OCI-LY7 (cell line): ENCODE data around the gene TTC21A. TPM values are rescaled to one million over a fixed set of nuclear protein-coding genes. Genes with fewer than 3 reads are reported as not detected.

Experiments used
- BruUV-seq: library from RNA; stranded (reverse); fragments of 400-500 nt; replicated peaks from 2 replicates; lab custom pipeline; 2021; lab: Mats Ljungman, UMichigan
- CTCF ChIA-PET: fragments of 300-600 bp; sonication (Branson Sonifier 250); formaldehyde crosslinking; loops from one replicate; lab custom pipeline; 2022; ENCODE audit warnings: antibody characterized with exemption; ENCODE audit not compliant: unreplicated experiment; lab: Charles Lee
- POLR2A ChIA-PET: fragments of 300-600 bp; sonication (Branson Sonifier 250); formaldehyde crosslinking; loops from one replicate; lab custom pipeline; 2022; ENCODE audit warnings: antibody characterized with exemption; lab: Charles Lee
- DNase-seq: peaks from one replicate; pipeline ENCODE4 v3.0.0-alpha.2; 2015; ENCODE audit warnings: low spot score
- H2AFZ ChIP-seq: fragments of 200-600 bp; sonication (generic), shearing (Covaris generic); 2 replicates; pipeline ENCODE4 v1.6.1; 2014; ENCODE audit warnings: mild to moderate bottlenecking, antibody characterized with exemption, low read length, moderate library complexity
- H3K27ac ChIP-seq: fragments of 200-600 bp; sonication (generic); 2 replicates; pipeline ENCODE4 v1.5.1; 2014; ENCODE audit warnings: mixed run types, low read depth, mild to moderate bottlenecking, moderate library complexity, low read length, inconsistent platforms; ENCODE audit not compliant: poor library complexity, severe bottlenecking
- H3K36me3 ChIP-seq: fragments of 200-600 bp; sonication (generic); 2 replicates; pipeline ENCODE4 v1.6.1; 2014; ENCODE audit warnings: mild to moderate bottlenecking, antibody characterized with exemption, low read length, moderate library complexity, mixed read lengths; ENCODE audit not compliant: insufficient read depth
- H3K4me1 ChIP-seq: fragments of 200-600 bp; sonication (generic); 2 replicates; pipeline ENCODE4 v1.5.1; 2014; ENCODE audit warnings: mild to moderate bottlenecking, low read length; ENCODE audit not compliant: insufficient read depth, poor library complexity, severe bottlenecking
- H3K4me2 ChIP-seq: fragments of 200-600 bp; sonication (generic); 2 replicates; pipeline ENCODE4 v1.6.1; 2014; ENCODE audit warnings: mild to moderate bottlenecking, low read length
- H3K4me3 ChIP-seq: fragments of 200-600 bp; sonication (generic); 2 replicates; pipeline ENCODE4 v1.5.1; 2014; ENCODE audit warnings: mild to moderate bottlenecking, low read depth, low read length; ENCODE audit not compliant: poor library complexity, severe bottlenecking
- H3K79me2 ChIP-seq: fragments of 200-600 bp; sonication (generic); 2 replicates; pipeline ENCODE4 v1.6.1; 2016; ENCODE audit warnings: low read depth, mild to moderate bottlenecking, low read length, moderate library complexity, mixed read lengths; ENCODE audit not compliant: insufficient read depth
- H3K9me2 ChIP-seq: fragments of 200-600 bp; sonication (generic); 2 replicates; pipeline ENCODE4 v1.6.1; 2016; ENCODE audit warnings: mild to moderate bottlenecking, low read length, mixed read lengths; ENCODE audit not compliant: insufficient read depth
- H3K9me3 ChIP-seq: fragments of 200-600 bp; sonication (generic); 2 replicates; pipeline ENCODE4 v1.6.1; 2014; ENCODE audit warnings: mild to moderate bottlenecking, mixed run types, low read length, mixed read lengths
- H4K20me1 ChIP-seq: fragments of 200-600 bp; sonication (generic); 2 replicates; pipeline ENCODE4 v1.6.1; 2014; ENCODE audit warnings: mild to moderate bottlenecking, antibody characterized with exemption, low read length, moderate library complexity, mixed read lengths; ENCODE audit not compliant: insufficient read depth
- CTCF ChIP-seq: fragments of 200-600 bp; sonication (generic); conservative IDR thresholded peaks from 2 replicates; pipeline ENCODE4 v1.5.1; 2014; ENCODE audit warnings: mild to moderate bottlenecking, antibody characterized with exemption, low read length, moderate library complexity, mixed read lengths
- EZH2phosphoT487 ChIP-seq: fragments of 200-600 bp; sonication (generic); IDR thresholded peaks from 2 replicates; pipeline ENCODE4 v1.6.1; 2018; ENCODE audit warnings: low read depth, borderline replicate concordance, mild to moderate bottlenecking, mixed run types, antibody characterized with exemption, low read length, moderate library complexity, mixed read lengths
- intact Hi-C: fragments of 100-400 bp; cut with micrococcal nuclease; formaldehyde crosslinking; loops from one replicate; pipeline ENCODE4 v1.10.0; 2022; ENCODE audit not compliant: unreplicated experiment
- total RNA-seq, 2 experiments: library from RNA; depleted of rRNA in 1 of 2; stranded (reverse); fragments of >200 nt in 1 of 2; shearing (Covaris generic) in 1 of 2; gene quantifications; 2 replicates each; pipeline ENCODE4 v1.2.3, GENCODE V29; 2014 to 2022

TTC21A gene
- total RNA-seq, 2 experiments from 2014 or later = 12.8 to 27.1 TPM

DNA sequence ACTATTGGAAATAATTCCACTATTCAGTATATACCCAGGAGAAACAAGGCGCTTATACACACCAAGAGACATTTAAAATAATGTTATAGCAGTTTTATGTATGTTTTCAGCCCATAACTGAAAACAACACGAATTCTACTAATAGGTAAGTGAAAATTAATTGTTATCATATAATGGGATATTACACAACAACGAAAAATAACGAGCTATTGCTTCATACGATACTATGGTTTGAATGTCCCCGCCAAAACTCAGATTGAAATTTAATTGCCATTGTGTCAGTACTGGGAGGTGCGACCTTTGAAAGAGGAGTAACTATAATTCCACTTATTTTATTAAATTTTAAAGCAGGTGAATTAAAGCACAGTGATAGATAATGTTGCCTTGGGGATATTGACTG is 49.9 kb downstream of the TTC21A start:
- Histone ChIP-seq H3K4me3 (no peak overlapping the region), H3K36me3 (no peaks in the 10 kb centered on the region), H4K20me1 (no peaks in the 10 kb centered on the region), H3K27ac (no peak overlapping the region), H3K79me2 (peaks cover 2% of the 10 kb centered on the region; the same call in 1 of the 2 replicates), H2AFZ (no peak overlapping the region), H3K9me3 (no peaks in the 10 kb centered on the region), H3K9me2 (no peaks in the 10 kb centered on the region), H3K4me1 (peaks cover 6% of the 10 kb centered on the region), H3K4me2 (no peak overlapping the region)
- ChIA-PET CTCF (no interaction called here), POLR2A (interaction anchor here (1.1 to 3.1 kb wide), 2 partner anchors 10 to 21 kb away, joined by 5 to 10 read pairs; no protein-coding TSS in a partner anchor)
- BruUV-seq = no TSS peak
- TF ChIP-seq CTCF (no peak), EZH2phosphoT487 (no peak)
- DNase-seq = no peak
- intact Hi-C loops = no loop called here

- no peak overlapping the region for H3K4me2 ChIP-seq
- TF ChIP-seq CTCF (no peak), EZH2phosphoT487 (no peak)
- intact Hi-C loops = no loop called here
- ChIA-PET CTCF (no interaction called here), POLR2A (interaction anchor here (0.6 to 3.1 kb wide), 7 partner anchors 9 to 130 kb away, joined by 3 to 10 read pairs (median 3); no protein-coding TSS in a partner anchor)
- H2AFZ ChIP-seq = no peak overlapping the region
- peaks cover 6% of the 10 kb centered on the region for H3K4me1 ChIP-seq
- no peaks in the 10 kb centered on the region for H3K9me2 ChIP-seq
- no peak overlapping the region for H3K27ac ChIP-seq
- H3K79me2 ChIP-seq = no peaks in the 10 kb centered on the region
- no TSS peak for BruUV-seq
- no peak for DNase-seq
- no peaks in the 10 kb centered on the region for H3K9me3 ChIP-seq
- no peaks in the 10 kb centered on the region for H4K20me1 ChIP-seq
- no peak overlapping the region for H3K4me3 ChIP-seq
- H3K36me3 ChIP-seq = no peaks in the 10 kb centered on the region
Observed at GRCh38 chr3:39158148-39158715, 50.8 kb downstream of the TTC21A start.

DNA sequence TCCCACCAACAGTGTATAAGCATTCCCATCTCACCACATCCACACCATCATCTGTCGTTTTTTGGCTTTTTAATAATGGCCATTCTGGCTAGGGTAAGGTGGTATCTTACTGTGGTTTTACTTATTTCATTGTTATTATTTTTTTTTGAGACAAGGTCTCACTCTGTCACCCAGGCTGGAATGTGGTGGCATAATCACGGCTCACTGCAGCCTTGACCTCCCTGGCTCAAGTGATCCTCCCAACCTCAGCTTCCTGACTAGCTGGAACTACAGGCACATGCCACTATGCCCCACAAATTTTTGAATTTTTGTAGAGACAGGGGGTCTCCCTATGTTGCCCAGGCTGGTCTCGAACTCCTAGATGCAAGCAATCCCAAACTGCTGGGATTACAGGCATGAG is 56.9 kb downstream of the TTC21A start:
- no peak overlapping the region for H3K4me3 ChIP-seq
- ChIA-PET CTCF (no interaction called here), POLR2A (interaction anchor here (0.7 to 1.4 kb wide), 3 partner anchors 8 to 1275 kb away, joined by 3 to 8 read pairs (median 7); no protein-coding TSS in a partner anchor)
- no peak overlapping the region for H3K4me2 ChIP-seq
- no peaks in the 10 kb centered on the region for H3K4me1 ChIP-seq
- H3K36me3 ChIP-seq = no peaks in the 10 kb centered on the region
- DNase-seq = no peak
- H3K27ac ChIP-seq = no peak overlapping the region
- TF ChIP-seq CTCF (no peak), EZH2phosphoT487 (no peak)
- H3K9me2 ChIP-seq = no peaks in the 10 kb centered on the region
- no peak overlapping the region for H2AFZ ChIP-seq
- BruUV-seq = no TSS peak
- no peaks in the 10 kb centered on the region for H3K79me2 ChIP-seq
- H3K9me3 ChIP-seq = no peaks in the 10 kb centered on the region
- no peaks in the 10 kb centered on the region for H4K20me1 ChIP-seq
- intact Hi-C loops = no loop called here
